HG02885 (cell line): ENCODE measurements around the gene DNM3.

Experiments
- ATAC-seq: cut with Tn5 transposase; IDR thresholded peaks from one replicate; pipeline ENCODE4 v1.9.1; 2021; ENCODE audit warnings: mild to moderate bottlenecking; ENCODE audit not compliant: unreplicated experiment, poor library complexity

Gene DNM3

DNA sequence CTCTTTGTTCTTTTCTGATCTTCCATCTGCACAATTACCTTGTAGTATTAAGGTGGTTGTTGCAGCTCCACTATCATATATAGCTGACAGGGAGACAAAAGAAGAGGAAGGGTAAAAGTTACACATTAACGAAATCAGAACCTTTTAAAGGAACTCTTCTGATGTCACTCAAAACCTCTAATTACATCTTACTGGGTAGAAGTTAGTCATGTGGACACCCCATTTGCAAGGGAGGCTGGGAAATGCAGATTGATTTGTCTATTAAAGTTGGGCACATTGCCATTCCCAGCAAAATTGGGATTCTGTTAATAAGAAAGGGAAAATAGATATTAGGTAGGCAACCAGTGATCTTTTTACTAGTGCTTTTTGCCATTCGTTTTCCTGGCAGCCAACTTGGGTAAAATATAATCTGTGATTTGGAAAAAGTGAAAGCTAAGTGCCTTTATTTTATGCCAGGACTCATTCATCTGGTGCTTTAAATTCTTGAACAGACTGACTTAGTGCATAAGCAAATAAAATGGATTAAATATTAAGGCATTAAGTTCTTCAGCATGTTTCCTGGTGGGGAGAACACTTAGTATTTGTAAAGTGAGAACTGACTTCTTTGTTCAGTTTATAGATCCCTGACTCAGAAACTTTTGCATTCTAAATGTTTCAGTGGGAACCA is 71.3 kb downstream of the DNM3 start:
- no peak for ATAC-seq

DNA sequence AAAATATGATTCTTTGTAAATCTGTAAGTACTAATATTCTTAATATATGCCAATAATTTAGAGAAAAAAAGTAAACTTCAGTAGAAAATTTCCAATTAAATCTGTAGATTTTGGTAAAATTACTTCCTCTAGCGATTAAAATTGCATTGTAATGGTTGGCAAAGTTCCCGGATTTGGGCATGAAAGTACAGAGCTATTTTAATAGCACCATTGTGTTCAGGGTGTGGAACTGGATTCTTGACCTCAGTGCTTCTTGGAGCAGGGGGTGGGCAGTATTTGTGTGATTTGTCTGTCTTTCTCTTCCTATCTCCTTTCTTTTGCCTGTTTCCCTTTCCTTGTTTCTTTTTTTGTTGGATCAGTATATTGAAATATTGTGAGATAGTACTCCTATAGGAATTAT is 72.1 kb downstream of the DNM3 start:
- no peak for ATAC-seq

DNA sequence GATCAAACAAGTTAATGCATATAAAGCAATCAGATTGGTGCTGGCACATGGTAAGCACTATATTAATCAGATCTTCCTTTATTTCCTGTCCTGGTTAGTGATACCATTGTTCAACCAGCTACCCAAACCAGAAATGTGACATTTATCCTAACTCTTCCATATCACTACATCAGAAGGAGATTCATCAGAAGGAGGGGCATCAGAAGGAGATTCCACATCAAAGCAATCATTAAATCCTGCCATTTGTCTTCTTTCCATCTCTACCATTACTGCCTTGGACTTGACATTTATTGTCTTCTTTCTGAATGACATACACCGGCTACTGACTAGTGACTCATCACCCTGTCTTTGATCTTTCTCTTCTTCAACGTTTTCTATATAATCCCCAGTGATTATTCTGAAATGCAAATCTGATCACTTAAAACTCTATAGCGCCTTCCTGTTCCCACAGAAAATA is 75.0 kb downstream of the DNM3 start:
- no peak for ATAC-seq

DNA sequence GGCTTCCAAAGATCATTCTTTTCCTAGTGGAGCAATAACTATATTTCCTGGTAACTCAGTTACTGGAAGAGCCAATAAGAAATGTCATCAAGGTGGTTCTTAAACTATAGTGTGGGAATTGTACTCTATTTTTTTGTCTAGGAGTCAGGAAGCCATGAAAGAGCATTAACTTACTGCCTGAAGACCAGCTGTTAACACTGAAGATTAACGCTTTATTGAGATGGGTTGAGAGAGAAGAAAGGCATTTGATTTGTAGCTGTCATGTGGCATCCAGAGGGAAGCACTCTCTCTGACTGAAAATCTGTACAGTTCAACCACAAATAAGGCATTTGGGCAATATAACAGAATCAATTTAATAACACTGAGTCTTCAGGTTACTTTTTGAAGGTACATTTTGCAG is 76.0 kb downstream of the DNM3 start:
- ATAC-seq, result no peak

DNA sequence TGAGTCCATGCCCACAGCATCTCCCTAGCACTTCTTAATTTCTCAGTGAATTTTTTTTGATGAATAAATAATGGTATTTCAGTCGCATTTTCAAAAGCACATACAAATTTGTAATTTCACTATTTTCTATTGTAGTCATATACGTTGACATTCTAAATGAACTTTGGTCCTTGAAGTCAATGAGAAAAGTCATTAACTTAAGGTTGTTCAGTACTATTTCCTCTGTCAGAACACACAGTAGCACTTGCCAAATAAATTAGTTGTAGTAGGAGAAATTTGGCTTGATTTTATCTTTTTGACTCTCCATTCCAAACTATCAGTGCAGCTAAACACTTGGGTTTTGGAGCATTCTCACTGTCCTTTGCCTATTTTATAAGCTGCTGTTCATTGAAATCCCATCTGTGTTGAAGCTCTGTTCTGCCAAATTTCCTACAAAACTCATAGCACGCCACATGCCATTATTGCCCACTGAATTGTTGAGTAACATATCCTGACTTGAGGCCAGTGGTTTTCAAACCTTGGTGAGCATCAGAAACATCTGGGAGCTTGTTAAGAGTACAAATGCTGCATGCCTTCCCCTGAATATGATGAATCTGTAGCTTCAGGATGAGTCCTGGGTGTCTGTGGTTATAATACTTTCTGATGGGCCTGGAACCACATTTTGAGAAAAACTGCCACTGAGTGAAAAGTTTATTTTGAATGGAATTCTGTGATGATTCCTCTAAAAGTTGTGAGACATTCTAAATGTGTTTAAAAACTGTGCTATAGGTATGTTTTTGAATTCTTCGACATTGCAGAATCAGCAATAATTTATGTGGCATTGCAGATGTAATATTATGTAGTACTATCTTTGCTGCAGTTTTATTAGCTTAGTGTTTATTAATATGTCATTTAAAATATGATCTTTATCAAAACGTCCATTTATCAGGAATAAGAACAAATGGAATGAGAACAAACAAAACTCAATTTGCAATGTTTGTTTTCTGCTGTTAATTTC is 78.9 kb downstream of the DNM3 start:
- ATAC-seq, result no peak

DNA sequence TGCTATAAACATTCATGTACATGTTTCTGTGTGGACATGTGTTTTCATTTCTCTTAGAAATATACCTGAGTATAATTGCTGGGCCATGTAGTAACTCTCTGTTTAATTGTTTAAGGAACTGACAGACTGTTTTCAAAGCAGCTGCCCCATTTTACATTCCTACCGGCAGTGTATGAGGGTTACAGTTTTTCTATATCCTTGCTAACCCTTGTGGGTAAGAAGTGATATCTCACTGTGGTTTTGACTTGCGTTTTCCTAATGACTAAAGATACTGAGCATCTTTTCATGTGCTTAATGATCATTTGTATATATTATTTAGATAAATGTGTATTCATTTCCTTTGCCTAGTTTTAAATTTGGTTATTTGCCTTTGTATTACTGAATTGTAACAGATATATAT is 81.7 kb downstream of the DNM3 start:
- ATAC-seq, result no peak

DNA sequence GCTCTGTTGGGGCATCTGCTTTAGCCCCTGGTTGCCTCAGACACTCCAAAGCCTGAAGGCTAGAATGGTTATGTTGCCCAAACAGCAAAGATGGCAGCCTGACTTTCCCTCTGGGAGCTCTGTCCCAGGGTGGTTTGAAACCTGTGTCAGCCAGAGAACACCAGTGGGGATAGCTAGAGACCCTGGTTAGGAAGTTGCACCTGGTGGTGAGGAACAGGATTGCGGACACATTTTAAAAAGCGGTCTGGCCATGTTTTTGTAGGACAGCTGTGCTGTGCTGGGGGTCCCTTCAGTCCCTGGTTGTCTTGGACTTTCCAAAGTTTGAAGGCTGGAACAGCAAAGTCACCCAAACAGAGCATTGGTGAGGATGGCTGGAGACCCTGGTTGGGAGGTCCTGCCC is 87.8 kb downstream of the DNM3 start:
- ATAC-seq, result no peak

DNA sequence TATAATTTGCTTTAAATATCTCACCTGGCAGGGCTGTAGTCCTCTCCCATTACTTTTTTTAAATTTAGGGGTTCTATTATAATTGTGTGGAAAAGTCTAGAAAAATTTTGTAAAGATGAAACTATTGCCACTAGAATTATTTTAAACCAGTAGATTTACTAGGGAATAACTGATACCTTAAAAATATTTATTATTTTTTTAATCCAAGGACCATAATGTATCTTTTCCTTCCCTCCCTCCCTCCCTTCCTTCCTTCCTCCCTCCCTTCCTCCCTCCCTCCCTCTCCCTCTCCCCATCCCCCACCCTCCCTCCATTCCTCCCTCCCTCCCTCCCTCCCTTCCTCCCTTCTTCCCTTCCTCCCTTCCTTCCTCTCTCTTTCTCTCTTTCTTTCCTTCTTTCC is 90.5 kb downstream of the DNM3 start:
- ATAC-seq, result no peak

DNA sequence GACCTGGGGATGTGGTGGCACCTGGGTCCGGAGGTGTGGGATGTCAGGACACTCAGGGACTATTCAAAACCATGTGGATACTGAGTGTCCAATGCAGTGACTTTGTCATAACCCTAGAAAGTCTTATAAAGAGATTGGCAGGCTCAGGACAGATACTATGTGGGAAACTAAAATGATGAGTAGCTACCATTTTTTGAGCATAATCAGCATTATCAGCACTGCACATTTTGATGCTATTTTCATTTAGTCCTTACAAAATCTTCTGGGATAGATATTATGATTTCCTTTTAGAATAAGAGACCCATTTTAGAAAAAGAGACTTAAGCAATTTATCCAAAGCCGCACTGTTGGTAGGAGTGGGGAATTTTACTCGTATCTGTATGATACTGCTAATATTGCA is 93.4 kb downstream of the DNM3 start:
- no peak for ATAC-seq

DNA sequence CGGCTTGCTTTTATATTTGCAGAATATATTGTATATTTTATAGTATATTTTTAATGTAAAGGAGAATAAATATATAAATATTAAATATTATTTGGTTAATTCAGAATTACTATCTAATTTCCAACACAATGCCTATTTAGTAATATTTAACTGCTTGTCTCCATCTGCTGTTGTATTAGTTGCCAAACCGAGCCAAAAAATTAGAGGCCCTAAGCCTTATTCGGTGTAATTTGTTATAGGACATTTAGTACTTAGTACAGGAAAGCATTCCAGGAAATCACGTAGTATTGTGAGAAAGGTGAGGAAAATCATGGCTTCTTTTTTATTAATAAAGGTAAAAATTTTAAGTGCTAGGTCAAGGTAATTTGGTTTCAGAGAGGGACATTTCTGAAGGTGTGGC is 93.8 kb downstream of the DNM3 start:
- no peak for ATAC-seq

DNA sequence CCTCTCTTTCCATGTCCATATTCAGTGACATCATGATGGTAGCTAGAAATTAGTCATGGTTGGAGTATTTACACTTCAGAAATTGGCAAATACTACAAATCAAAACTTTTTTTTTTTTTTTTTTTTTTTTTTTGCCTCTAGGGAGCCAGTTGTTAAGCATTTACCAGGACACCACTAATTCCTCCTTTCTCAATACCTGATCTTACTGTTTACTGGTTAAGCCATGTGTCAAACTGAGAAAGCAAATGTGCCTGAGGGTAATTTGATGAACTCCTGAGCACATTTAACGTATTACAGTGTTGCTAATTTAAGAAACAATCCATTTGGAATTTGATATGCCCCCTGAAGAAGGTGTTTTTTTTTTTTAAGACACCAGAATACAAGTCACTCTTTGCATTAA is 94.4 kb downstream of the DNM3 start:
- ATAC-seq, result no peak

DNA sequence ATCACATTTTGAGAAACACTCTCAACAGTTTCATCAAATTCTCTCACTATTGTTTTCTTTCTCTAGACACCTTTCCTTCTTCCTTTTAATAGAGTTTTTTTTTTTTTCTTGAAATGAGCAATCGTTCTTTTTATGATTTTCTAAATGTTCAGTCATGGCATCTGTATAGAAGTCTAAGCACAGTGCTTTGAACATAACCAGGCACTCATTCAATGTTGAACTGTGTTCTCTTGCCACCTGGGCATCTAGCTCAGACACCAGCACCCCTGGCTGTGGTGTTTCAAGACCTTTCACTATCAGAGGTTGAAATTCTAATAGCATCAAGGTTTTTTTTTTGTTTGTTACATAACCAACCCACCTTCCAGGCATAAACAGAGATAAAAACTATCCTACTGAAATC is 96.6 kb downstream of the DNM3 start:
- no peak for ATAC-seq

DNA sequence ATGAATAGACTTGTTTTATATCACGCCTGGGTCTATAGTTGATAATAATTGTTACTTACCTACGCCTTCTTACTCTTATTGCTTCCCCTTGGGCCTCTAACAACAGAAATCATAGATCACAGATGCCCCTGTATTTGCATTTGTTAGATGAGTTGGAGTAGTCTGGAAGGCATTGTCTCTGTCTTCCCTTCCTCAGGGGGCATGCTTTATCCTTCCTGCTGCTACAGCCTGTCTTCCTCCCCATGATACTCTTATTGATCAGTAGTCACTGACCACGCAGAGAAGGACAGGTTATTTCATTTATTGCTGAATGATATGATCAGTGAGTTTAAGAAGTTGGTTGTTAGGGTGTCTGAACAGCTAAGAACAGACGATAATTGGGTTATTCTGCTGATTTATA is 98.4 kb downstream of the DNM3 start:
- no peak for ATAC-seq

DNA sequence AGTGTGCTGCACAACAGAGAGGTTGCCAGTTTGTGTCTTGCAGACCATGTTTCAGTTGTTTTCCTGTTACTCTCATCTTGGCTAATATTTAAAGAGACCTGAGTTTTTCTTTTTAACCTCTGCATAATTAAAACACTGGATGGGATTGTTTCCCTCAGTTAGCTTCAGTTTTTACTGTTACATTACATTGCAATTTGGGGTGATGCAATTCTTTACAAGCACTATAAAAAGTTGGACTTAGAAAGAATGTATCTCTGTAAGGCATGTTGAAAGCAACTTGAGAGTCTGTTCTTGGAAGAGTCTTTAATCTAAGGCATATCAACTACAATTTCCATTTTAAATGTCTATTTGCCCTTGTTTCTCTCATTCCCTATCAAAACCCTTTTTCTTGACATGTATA is 99.1 kb downstream of the DNM3 start:
- no peak for ATAC-seq

DNA sequence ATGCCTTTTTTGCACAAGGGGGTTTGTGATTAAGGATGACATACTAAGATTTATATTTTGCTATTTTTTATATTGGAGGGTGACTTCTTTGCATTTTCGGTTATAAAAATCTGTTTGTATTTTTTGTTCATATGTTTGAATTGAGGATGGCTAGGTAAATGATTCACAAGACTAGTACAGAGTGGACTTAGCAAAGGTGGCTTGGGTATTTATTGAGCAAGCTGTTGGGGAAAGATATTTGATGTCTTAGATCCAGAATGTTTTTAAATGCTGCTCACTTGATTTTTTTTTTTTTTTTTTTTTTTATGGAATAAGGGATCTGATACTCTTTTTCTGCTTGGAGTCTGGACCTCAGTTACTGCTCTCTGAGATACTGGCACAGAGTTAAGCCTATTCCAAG is 100.6 kb downstream of the DNM3 start:
- ATAC-seq, result no peak

DNA sequence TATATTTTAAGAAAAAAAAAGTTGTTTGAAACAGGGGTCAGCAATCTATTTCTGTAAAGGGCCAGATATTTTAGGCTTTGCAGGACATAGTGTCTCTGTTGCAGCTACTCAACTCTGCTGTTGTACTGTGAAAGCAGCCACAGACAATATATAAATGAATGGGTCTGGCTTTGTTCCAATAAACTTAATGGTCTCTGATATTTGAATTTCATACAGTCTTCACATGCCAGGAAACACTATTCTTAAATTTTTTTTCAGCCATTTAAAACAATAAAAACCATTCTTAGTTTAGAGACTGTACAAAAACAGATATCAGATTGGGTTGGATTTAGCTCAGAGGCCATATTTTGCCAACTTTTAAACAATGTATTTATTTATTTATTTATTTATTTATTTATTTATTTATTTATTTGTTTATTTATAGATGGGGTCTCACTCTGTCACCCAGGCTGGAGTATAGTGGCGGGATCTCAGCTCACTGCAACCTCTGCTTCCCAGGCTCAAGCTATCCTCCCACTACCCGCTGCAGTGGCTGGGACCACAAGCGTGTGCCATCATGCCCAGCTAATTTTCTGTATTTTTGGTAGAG is 102.8 kb downstream of the DNM3 start:
- ATAC-seq, result no peak

DNA sequence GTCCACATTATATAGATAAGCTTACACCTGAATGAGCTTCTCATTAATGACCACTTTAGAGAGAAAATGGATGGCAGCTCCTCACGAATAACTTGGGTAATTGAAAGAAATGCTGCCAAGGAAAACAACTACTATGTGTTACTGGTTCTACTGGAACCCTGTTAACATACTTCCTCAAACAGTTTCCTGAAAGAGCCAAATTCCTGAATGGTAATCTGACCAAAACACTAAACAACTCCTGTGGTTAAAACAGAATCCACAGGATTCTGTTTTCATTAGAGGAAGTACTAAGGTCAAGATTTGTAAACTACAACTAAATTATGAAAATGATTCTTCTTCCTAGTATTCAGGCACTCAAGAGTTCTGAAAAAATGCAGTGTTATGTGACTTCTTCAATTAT is 107.2 kb downstream of the DNM3 start:
- no peak for ATAC-seq

DNA sequence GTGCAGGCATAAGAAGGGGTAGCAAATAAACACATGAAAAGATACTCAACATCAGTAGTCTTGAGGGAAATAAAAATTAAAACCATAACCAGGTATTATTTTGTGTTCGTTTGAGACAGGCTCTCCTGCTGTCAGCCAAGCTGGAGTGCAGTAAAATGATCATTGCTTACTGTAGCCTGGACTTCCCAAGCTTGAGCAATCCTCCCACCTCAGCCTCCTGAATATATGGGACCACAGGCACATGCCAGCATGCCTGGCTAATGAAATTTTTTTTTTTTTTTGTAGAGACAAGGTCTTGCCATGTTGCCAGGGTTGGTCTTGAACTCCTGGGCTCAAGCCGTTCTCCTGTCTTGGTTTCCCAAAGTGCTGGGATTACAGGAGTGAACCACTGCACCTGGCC is 108.0 kb downstream of the DNM3 start:
- no peak for ATAC-seq

DNA sequence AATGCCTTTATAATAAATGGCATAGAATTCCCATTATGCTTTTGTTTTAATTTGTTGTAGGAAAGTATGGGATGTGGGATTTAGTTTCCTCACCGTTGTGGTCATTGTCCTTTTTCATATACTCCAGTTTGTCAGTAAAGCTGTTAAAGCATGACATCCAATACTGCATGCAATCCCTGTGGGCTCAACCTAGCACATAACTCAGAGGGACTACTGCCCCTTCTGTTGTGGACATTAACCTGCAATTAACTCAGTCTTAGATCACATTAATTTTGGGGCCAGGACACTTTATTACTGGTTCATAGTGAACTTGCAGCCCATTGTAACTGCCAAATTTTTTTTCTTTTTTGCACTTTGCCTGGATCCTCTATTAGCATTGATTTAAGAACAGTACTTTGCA is 112.5 kb downstream of the DNM3 start:
- no peak for ATAC-seq

DNA sequence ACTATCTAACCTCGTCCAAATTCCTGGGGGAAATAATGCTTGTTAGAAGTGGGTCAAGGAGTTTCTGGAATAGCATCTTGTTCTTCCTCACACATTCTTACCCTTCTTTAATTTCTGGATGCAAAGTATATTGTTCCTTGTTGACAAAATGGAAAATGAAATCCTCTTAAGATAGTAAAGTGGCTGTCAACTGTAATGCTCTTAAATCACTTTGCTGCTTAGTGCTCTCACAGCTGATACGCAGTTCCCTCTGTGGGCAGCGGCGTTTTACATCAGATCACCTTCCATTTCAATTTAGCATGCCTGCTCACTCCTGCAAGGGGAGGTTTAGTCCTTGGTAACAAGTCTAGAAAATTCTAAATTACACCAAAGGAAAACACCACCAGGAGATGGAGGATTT is 113.1 kb downstream of the DNM3 start:
- no peak for ATAC-seq

DNA sequence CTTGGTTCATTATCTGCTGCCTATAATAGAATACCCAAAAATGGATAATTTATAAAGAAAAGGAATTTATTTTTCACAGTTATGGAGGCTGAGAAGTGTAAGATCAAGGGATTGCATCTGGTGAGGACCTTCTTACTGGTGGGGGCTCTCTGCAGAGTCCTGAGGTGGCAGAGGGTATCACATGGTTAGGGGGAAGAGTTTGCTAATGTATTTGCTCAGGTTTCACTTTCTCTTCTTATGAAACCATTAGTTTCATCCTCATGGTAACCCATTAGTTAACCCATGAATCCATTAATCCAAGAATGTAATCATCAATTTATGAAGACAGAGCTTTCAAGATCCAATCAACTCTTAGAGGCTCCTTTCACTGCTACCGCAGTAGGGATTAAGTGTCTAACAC is 120.6 kb downstream of the DNM3 start:
- ATAC-seq, result no peak
